Breast epithelium (tissue), 4 donors: ENCODE results near the gene MANBA. TPM values are rescaled to one million over a fixed set of nuclear protein-coding genes. Genes with fewer than 3 reads are reported as not detected.

Experiments
- DNase-seq, 2 donors: peaks; one replicate each; pipeline ENCODE4 v3.0.0-alpha.2; 2019; ENCODE audit warnings: low spot score in 2 of 2
- H3K27ac ChIP-seq, 2 donors: fragments of 200-600 bp; sonication (generic) in 1 of 2; one replicate each; pipeline ENCODE4 v1.5.1; 2016 to 2019; ENCODE audit warnings: mild to moderate bottlenecking in 1 of 2
- H3K27me3 ChIP-seq, 2 donors: fragments of 200-600 bp; sonication (generic) in 1 of 2; one replicate each; pipeline versions ENCODE4 v1.5.1 to v1.6.0; 2017 to 2019; ENCODE audit warnings: control low read depth in 1 of 2, mild to moderate bottlenecking in 1 of 2
- H3K36me3 ChIP-seq: fragments of 200-600 bp; one replicate; pipeline ENCODE4 v1.5.1; 2019
- H3K4me1 ChIP-seq, 2 donors: fragments of 200-600 bp; sonication (generic); one replicate each; pipeline ENCODE4 v1.5.1; 2016 to 2019; ENCODE audit warnings: control low read depth in 1 of 2
- H3K4me3 ChIP-seq, 3 donors: fragments of 200-600 bp; sonication (generic); 1 replicate in 2 of 3; 2 replicates in 1 of 3; pipeline ENCODE4 v1.5.1; 2016 to 2019; ENCODE audit warnings: mild to moderate bottlenecking in 3 of 3, moderate library complexity in 2 of 3
- H3K9me3 ChIP-seq, 2 donors: fragments of 200-600 bp; sonication (generic) in 1 of 2; one replicate each; pipeline ENCODE4 v1.5.1; 2016 to 2019; ENCODE audit warnings: control low read depth in 1 of 2
- CTCF ChIP-seq, 3 donors: fragments of 450-650 bp; IDR thresholded peaks; one replicate each; pipeline ENCODE4 v1.5.1; 2016 to 2017; ENCODE audit warnings: antibody characterized with exemption in 3 of 3, mild to moderate bottlenecking in 3 of 3, moderate library complexity in 3 of 3
- POLR2A ChIP-seq: fragments of 450-650 bp; IDR thresholded peaks from one replicate; pipeline ENCODE4 v1.6.1; 2016; ENCODE audit warnings: antibody characterized with exemption, mild to moderate bottlenecking, moderate library complexity
- POLR2AphosphoS5 ChIP-seq, 3 donors: sonication (generic); formaldehyde crosslinking; IDR thresholded peaks; one replicate each; pipeline ENCODE4 v1.6.1; 2017; ENCODE audit warnings: antibody characterized with exemption in 3 of 3
- intact Hi-C: fragments of 100-400 bp; cut with DNase I; formaldehyde crosslinking; loops from one replicate; pipeline ENCODE4 v1.15.1; 2023; ENCODE audit warnings: low total_unique reads
- total RNA-seq, 3 donors: library from RNA; depleted of rRNA; stranded (reverse); fragments of >200 nt; gene quantifications; one replicate each; pipeline ENCODE4 v1.1.0, GENCODE V29; 2016

The MANBA gene
- total RNA-seq, 3 donors from 2014 or later, result 47.8 to 56.2 (median 49.8) TPM

GRCh38 chr4:102678107-102678506, 82.7 kb downstream of the MANBA start:
- H3K27ac ChIP-seq, result no peak overlapping the region
- no peak overlapping the region for H3K4me3 ChIP-seq
- peaks cover 1% of the 10 kb centered on the region for H3K36me3 ChIP-seq
- TF ChIP-seq POLR2AphosphoS5 (IDR thresholded peaks at IDR 0.05) (no peak), POLR2A (no peak), CTCF (IDR thresholded peaks at IDR 0.05) (no peak)
- intact Hi-C loops, result no loop called here
- H3K27me3 ChIP-seq, result no peaks in the 10 kb centered on the region
- no peaks in the 10 kb centered on the region for H3K9me3 ChIP-seq
- no peaks in the 10 kb centered on the region for H3K4me1 ChIP-seq
- no peak for DNase-seq

- Histone ChIP-seq H3K9me3 (no peaks in the 10 kb centered on the region), H3K4me3 (no peak overlapping the region), H3K4me1 (no peaks in the 10 kb centered on the region), H3K36me3 (no peaks in the 10 kb centered on the region), H3K27me3 (no peaks in the 10 kb centered on the region), H3K27ac (no peak overlapping the region)
- intact Hi-C loops, result no loop called here
- no peak for DNase-seq
- no peak for TF ChIP-seq CTCF (IDR thresholded peaks at IDR 0.05)
- TF ChIP-seq POLR2A, result no peak
- TF ChIP-seq POLR2AphosphoS5 (IDR thresholded peaks at IDR 0.05), result no peak
Observed at GRCh38 chr4:102675141-102675540, 85.6 kb downstream of the MANBA start.

GRCh38 chr4:102667001-102667400, 93.8 kb downstream of the MANBA start:
- Histone ChIP-seq H3K4me1 (no peaks in the 10 kb centered on the region), H3K4me3 (no peak overlapping the region), H3K36me3 (no peaks in the 10 kb centered on the region), H3K27me3 (no peaks in the 10 kb centered on the region), H3K9me3 (no peaks in the 10 kb centered on the region), H3K27ac (no peak overlapping the region)
- TF ChIP-seq POLR2AphosphoS5 (IDR thresholded peaks at IDR 0.05) (no peak), CTCF (IDR thresholded peaks at IDR 0.05) (no peak), POLR2A (no peak)
- no peak for DNase-seq
- intact Hi-C loops, result no loop called here

- Histone ChIP-seq H3K9me3 (no peaks in the 10 kb centered on the region), H3K4me3 (no peak overlapping the region), H3K36me3 (no peaks in the 10 kb centered on the region), H3K27me3 (no peaks in the 10 kb centered on the region), H3K27ac (peak overlapping the region in 1 of 2 donors; percentile 17), H3K4me1 (no peaks in the 10 kb centered on the region)
- intact Hi-C loops, result no loop called here
- TF ChIP-seq POLR2A (no peak), CTCF (IDR thresholded peaks at IDR 0.05) (no peak)
- DNase-seq, result no peak
Observed at GRCh38 chr4:102665527-102665926, 95.2 kb downstream of the MANBA start.

GRCh38 chr4:102663073-102663472, 97.7 kb downstream of the MANBA start:
- H3K4me1 ChIP-seq, result no peaks in the 10 kb centered on the region
- H3K27ac ChIP-seq, result no peak overlapping the region
- no peaks in the 10 kb centered on the region for H3K36me3 ChIP-seq
- no peak overlapping the region for H3K4me3 ChIP-seq
- TF ChIP-seq POLR2AphosphoS5 (IDR thresholded peaks at IDR 0.05) (no peak), POLR2A (no peak), CTCF (IDR thresholded peaks at IDR 0.05) (no peak)
- H3K9me3 ChIP-seq, result no peaks in the 10 kb centered on the region
- H3K27me3 ChIP-seq, result no peaks in the 10 kb centered on the region
- intact Hi-C loops, result no loop called here
- DNase-seq, result no peak
